ENCODE measurements around the gene OR2T2.
"Not testable (repeated sequence)": the region's sequence is repeated elsewhere in the genome, so short reads cannot be mapped to it uniquely, and the experiment has no call there.

DNA sequence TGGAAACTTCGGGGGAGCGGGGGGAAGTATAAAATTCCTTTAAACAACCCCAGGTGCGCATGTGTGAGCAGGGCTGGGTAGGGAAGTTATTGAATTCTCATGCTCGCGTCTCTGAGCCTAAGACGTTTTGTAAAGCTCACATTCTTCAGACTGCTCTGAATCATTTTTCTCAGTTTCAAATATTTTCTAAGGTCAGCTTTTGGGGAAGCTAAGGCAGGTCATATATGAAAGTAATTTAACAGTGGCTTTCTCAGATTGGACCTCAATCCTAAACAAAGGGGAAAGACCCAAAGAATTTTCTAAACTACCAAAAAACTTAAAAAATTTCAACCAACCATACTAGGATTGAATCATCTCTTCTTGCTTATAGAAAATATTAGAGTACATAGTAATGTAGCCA, 10.5 kb upstream of the OR2T2 start:
- TF ChIP-seq POLR2A (IDR thresholded peaks at IDR 0.05; ENCODE audit: low read depth): not testable (repeated sequence)
- TF ChIP-seq, protein P1, sequence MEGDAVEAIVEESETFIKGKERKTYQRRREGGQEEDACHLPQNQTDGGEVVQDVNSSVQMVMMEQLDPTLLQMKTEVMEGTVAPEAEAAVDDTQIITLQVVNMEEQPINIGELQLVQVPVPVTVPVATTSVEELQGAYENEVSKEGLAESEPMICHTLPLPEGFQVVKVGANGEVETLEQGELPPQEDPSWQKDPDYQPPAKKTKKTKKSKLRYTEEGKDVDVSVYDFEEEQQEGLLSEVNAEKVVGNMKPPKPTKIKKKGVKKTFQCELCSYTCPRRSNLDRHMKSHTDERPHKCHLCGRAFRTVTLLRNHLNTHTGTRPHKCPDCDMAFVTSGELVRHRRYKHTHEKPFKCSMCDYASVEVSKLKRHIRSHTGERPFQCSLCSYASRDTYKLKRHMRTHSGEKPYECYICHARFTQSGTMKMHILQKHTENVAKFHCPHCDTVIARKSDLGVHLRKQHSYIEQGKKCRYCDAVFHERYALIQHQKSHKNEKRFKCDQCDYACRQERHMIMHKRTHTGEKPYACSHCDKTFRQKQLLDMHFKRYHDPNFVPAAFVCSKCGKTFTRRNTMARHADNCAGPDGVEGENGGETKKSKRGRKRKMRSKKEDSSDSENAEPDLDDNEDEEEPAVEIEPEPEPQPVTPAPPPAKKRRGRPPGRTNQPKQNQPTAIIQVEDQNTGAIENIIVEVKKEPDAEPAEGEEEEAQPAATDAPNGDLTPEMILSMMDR (IDR thresholded peaks at IDR 0.05): not testable (repeated sequence)
